Amniotic epithelial cell (primary cell): ENCODE results near the gene PRG2.
"Not testable (repeated sequence)": the region's sequence is repeated elsewhere in the genome, so short reads cannot be mapped to it uniquely, and the experiment has no call there.

ENCODE experiments used
- DNase-seq: peaks from one replicate; pipeline ENCODE4 v3.0.0-alpha.2; 2010; ENCODE audit warnings: low read depth

PRG2 gene

DNA sequence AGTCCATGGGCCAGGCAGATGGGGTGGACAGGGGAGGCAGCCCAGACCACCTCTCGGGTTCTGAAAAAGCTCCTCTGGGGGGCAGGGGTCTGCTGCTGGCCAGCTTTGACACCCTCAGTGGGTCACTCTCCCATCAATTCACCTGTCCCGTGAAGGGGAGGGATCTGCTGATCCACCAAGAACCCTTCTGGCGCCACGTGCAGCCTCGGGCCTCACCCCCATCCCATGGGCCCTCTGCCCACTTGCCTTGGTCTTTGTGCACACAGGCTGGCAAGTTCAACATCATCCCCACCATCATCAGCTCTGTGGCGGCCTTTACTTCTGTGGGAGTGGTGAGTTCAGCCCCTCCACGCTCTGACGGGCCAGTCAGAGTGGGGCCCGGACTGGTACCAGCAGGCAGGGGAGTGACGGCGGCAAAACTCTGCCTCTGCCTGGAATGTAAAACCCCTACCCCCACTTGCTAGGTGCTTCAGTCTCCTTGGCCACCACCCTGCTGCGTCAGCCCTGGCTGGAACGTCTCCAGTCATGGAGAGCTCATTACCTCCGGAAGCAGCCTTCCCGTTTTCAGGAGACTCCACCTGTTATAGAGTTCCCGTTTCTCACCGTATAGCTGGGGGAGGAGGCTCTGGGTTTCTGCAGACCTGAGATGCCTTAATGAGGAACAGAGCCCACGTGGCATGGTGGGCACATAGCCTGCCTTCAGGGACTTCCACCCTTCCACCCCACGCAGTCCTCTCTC lies 22.2 kb downstream of the PRG2 start:
- DNase-seq = no peak

DNA sequence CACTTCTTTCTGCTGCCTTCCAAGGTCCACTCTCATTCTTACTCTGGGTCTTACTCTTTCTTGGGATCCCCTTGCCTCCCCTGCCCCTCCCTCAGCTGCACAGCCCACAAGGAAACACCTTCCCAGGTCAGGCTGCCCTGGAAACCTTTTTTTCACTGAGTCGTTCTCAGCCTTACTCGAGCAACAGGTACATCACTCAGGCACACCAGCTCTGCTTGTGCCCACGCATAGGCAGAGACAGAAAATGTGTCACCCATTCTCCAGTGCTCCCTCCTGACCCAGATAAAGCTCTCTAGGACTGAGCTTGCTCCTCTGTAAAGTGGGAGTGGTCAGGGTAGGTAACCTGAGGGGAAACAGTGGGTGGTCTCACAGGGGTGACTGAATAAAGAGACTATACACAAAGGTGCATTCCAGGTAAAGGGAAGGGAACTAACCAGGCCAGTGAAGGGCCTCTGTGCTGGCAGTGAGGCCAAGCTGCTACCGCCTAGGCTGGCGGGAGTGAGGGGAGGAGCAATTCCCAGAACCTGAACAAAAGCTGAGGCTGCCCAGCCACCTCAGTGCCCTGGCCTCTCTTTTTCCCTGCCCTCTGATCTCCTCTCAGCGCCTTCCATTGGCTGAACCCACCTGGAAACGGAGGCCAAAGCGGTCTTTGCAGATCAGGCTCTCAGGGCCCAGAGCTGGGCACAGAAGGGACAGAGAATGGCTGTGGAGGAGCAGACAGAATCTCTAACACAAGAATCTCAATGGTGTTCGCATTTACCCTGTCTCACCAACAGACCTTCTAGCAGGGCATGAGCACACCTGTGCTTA lies 25.4 kb downstream of the PRG2 start:
- no peak for DNase-seq

DNA sequence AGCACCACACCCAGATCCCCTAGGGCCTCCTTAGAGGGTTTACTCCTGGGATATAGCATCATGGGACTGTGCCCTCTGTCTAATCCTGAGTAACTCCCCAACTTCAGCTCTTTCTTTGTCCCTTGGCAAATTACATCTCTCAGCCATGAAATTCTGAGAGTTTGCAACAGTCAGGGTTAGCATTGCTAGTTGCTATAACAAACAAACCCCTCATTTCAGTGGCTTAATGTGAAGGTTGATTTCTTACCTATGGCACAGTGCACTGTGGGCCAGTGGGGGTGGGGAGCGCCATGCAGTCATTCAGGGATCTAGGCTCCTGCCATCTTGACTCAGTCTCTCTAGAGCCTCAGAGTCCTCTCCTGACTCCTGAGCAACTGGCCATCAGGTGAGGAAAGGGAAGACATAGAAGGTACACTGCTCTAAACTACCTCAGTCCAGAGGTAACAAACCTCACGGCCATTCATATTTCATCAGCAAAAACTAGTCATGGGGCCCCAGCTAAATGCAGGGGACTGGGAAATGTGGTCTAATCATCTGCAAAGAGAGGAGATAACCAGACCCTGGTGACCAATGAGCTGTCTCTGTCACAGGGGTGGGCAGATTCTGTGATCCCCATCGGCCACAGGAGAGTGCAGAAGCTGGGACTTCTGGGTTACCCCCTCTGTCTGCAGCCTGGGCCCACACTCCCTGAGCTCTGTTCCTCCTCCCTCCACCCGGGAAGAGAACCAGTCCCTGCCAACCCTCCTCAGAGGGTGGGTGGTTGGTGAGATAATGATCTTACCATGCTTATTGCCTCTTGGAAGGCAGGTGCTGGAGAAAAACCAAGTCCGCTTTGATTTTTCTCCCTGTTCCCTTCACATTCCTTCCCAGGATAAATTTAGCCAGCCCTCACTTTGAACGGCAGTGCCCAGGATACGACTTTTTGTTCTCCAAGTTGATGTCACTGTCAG lies 27.0 kb downstream of the PRG2 start:
- DNase-seq = no peak

DNA sequence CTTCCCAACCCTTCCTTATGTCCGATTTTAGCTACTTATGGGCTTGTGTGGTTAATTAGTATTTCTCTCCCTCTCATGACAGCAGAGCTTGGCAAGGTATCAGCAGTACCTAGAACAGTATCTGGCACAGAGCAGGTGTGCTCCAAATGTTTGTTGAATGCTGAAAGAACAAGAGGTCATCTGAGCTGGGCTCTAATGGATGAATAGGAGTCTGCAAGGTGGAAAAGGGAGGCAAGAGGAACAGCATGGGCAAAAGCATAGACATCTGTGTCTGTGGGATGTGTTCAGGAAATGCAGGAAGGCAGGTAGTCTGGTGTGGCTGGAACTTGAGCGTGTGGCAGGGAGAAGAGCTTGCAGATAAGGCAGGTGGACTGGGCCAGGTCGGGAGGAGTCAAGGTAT lies 28.5 kb downstream of the PRG2 start:
- DNase-seq = no peak

DNA sequence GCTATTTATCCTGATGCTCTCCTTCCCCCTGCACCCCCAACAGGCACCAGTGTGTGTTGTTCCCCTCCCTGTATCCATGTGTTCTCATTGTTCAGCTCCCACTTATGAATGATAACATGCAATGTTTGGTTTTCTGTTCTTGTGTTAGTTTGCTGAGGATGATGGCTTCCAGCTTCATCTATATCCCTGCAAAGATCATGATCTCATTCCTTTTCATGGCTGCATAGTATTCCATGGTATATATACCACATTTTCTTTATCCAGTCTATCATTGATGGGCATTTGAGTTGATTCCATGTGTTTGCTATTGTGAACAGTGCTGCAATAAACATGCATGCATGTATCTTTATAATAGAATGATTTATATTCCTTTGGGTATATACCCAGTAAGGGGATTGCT lies 29.0 kb downstream of the PRG2 start:
- DNase-seq = not testable (repeated sequence)

DNA sequence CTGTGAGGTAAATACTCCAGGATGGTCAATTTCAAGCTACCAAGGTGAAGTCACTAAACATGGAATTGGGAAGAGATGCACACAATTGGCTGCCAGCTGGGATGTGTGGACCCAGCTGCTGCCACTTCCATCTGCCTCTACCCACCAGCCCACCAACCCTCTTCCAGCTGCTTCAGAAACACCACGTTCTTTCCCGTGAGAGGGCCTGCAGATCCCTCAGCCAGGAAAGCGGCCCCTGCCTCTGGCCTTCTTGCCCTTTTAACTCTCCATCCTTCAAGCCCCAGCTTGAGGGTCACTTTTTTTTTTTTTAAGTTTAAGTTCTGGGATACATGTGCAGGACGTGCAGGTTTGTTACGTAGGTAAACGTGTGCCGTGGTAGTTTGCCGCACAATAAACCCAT lies 29.5 kb downstream of the PRG2 start:
- DNase-seq = no peak

DNA sequence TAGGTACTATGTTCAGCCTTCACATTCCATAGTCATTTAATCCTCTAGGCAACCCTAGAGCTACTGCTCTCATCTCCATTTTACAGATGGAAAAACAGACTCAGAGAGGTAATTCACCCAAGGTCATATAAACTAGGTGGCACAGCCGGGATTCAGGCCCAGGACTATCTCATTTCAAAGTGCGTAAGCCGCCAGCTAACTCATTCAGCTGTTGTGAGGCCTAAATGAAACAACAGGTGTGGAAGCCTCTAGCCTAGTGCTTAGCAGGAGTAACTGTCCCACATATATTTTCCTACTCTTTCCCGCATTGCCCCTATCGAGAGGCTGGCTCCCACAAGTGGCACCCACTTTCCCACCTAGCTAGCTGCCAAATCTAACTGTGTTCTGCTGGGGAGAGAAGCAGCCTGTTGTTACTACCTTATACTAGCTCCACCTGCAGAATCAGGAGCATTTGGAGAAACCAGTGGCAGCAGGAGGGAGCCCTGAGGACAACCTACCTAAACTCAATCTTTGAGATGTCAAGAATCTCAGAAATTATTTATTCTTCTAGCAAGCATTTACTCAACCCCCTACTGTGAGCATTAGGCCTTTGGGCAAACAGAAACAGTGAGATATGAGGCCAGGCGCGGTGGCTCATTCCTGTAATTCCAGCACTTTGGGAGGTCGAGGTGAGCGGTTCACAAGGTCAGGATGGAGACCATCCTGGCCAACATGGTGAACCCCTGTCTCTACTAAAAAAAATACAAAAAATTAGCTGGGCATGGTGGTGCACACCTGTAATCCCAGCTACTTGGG lies 30.4 kb downstream of the PRG2 start:
- no peak for DNase-seq

DNA sequence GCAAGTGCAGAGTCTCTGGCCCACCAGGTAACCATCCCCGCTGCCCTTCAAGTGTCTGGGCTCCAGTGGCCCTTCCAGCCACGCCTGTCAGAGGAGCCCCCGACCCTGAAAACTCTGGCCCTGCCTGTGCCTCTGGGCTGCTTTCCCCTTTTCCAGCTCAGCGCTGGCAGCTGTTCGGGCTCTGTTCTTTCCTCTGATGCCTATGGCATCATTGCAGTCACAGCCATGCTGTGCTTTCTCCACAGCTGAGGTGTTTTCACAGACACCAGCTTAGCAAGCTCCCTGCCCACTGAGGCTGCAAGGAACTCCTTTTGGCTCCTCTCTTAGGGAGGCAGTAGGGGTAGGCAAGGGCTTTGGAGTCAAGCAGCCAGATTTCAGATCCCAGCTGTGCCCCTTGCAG lies 31.1 kb downstream of the PRG2 start:
- DNase-seq = no peak

DNA sequence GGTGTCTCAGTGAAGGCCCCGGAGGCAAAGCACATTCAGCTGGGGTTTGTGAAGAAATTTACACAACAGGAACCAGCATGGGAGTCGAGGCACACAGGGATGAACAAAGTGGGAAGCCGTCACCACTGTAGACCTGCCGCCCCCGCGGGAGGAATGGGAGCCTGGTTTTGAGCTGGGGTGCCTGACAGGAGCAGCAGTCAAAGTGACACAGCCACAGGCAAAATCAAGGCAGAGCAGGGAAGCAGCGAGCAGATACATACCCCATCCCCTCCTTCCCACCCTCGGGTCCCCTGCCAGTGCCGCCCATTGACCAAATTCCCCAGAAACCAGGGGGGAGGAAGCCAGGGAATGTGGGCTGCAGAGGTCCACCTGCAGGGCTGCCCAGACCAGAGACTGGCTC lies 31.5 kb downstream of the PRG2 start:
- no peak for DNase-seq

DNA sequence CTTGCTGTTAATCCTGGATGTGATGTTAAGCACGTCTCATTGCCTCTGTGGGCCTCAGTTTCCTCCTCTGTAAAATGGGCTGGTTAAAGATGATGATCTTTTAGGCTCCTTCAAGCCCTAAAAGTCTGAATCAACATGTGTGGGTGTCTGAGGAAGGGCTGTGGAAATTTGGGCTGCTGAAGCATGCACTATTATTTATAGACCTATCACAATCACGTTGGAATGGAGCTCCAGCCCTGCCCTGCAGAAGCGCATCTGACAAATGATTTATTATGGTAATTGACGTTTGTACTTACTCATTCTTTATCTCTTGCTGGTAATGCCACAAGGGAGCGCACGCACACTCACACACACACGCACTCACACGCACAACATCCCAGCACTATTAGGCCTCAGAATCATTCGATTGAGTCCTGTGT lies 31.9 kb downstream of the PRG2 start:
- peak; percentile 78 for DNase-seq

DNA sequence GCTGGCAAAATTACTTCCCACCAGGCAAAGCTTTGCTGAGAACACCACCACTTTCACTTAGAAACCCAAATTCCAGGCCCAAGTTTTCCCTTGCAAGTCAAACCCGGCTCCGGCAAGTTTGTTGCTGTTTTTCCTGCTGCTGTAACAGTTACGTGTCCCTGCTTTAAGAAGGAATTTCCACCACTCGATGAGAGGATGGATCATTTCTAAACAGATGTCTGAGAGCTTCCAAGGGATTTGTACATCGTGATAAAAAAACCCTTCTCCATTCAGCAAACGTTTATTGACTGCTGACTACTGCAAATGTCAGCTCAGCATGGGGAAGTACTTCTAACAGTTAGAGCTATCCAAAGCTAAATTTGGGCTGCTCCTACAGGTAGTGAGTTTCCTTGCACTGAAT lies 32.6 kb downstream of the PRG2 start:
- DNase-seq = peak; percentile 73

DNA sequence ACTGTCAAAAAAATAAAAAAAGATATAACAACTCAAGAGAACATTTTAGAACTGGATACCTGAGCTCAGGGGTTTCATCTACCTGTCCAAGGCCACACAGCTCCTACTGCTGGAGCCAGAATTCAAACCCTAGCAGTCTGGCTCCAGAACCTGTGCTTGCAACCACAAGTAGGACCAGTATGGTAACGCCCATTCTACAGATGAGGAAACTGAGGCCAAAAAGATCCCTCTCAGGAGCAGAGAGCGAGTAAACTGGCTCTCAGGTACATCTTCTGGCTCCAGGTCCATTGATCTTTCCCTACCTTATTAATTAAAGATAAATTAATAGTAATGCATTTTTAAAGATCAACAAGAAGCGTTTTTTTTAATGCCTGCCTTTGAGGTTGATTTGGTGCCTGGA lies 33.1 kb downstream of the PRG2 start:
- no peak for DNase-seq

DNA sequence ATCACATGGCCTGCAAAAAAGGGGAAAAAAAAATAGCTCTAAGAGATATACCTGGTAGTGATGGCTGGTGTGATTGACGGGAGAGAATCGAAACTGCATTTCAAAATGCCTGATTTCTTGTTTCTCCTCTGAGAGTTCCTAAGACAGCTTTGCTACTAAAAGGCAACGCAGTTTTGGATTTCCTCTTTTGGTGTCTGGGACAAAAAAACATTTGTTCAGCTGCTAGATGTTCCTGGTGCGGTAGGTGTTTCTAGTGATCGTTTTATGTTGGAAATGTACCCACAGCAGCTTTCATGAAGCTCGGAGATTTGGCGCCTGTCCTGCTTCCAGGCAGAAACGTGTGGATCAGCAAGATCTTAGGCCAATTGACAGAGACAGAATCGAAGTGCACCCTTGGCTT lies 34.2 kb downstream of the PRG2 start:
- DNase-seq = no peak

DNA sequence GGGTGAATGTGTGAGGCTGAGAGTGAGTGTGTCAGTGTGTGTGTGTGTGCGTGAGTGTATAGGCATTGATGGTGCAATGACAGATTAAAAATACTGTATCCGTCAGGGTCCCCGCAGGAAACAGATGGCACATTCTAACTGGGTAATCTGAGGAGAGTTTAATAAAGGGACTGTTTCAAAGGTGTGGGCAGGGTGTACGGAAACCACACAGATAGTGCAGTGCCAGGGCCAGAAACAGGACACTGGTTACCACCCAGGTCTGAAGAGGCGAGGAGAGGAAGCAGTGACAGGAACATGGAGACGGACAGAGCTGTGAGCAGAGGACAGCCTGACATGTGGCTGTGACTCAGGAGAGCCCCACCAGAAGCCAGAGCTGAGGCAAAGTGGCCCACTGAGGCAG lies 35.8 kb downstream of the PRG2 start:
- no peak for DNase-seq

DNA sequence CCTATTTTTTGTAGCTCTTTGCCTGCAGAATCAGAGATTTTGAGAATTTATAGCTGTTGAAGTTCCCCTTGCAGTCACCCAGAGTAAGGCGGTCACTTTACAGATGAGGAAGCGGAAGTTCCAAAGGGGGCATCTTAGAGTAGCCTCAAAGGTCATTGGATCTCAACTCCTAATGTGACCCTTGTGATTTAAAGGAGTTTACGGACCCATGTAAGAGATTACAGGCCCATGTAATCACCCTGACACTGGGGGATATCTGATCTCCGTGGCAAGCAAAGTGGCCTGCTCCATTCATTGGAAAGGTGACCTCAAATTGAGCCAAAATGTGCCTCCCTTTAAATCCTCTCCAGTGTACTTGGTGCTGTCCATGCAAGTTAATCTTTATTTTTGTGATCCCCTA lies 36.6 kb downstream of the PRG2 start:
- DNase-seq = no peak

DNA sequence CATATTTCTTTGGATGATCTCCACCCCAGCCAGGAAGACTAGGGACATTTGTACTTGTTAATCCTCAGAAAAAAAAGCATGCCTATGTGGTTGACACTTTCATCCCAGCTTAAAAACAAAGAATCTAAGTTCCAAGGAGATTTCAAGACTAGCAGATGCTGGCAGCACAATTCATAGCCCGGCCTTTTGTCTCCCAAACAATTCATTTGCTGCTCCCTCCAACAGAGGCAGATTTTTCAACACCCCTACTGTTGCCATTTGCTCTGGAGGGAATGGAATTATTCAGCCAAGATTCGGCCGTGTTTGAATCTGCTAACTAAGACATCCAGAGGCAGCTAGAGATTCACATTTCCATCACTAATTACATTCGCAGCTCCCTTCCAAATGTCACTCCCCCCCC lies 37.0 kb downstream of the PRG2 start:
- DNase-seq = no peak

DNA sequence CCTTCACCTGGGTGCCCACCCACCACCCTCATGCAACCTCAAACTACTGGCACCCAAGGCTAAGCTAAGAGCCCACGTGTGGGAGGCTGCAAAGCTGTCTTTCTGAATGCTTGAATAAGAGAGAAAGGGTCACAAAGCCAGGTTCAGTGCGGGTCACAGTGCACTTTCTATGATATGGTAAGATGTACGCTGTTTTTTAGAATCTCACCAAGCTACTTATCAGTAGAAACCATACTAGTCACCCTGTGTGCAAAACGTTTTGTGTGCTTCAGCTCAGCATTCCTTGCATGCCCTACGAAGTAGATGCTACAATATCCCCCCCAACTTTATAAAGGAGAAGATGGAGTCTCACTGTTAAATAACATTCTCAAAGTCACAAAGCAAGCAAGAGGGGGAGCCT lies 37.4 kb downstream of the PRG2 start:
- no peak for DNase-seq

DNA sequence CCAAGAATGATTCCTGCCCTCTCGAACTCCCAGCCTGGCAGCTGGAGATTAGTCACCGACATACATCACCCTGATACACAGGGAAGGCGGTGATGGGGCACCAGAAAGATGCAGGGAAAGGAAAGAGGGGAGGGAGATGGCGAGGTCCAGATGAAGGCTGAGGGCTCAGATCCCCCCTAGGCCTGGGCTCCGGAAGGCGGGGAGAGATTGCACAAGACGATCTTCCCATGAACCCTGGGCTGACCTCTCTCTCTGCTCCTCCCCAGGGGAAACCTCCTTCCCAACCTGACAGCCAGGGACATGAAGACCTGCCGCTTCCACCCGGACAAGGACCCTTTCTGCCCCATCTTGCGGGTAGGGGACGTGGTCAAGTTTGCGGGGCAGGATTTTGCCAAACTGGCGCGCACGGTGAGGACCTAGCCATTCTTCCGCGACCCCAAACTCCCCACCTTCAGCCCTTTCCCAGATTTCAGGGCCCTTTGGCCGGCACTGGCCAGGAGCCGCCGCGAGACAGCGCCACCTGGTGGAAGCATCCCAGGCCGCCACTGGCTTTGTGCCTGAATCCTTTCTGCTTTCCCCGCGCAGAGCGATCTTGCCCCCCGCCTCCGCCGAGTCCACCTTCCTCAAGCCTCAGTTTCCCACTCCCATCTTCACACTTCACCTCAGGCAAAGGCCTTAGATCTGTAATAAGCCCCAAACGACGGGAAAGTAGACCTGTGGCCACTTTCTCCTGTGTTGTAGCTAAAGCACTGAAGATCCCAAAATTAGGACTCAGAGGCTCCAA lies 40.8 kb downstream of the PRG2 start:
- DNase-seq = peak; percentile 70

DNA sequence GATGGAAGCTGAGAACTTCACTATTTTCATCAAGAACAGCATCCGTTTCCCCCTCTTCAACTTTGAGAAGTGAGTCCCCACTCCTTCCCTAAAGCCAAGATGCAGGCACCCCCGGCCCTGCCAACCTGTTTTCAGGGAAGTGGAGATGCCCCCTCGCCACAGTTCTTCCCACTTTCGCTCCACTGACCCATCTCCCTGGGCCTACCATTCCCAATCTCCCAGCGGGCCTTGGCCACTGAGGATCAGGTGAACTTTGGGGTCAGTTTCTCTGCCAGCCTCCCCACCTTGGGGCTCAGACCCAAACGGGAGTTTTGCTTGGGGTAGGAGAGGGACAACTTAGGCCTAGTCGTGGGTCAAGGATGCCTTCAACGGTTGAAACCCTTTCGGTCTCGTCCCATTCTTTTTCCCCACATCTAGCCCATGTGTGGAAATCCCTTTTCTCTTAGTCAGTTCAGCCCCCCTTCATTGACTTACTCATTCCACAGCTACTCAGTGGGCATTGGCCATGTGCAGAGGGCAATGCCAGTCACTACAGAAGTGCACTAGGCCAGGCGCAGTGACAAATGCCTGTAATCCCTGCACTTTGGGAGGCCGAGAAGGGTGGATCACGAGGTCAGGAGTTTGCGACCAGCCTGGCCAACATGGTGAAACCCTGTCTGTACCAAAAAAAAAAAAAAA lies 41.7 kb downstream of the PRG2 start:
- DNase-seq = peak; percentile 26

DNA sequence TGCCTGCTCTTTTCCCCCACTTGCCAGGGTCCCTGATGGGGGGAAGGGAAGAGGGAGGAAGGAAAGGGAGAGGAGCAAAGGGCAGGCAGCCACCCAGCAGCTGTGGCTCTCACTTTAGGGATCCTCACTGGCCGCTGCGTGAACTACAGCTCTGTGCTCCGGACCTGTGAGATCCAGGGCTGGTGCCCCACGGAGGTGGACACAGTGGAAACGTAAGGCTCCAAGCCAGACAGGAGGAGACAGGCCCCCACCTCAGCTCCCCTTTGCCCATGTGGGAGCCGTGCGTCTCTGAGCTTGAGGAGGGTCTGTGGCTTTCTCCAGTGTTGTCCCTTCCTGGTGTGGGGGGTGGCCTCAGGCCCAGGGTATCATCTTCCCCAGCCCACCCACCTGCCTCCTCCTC lies 42.4 kb downstream of the PRG2 start:
- DNase-seq = no peak
